ENCODE results near the gene CEP83. TPM values are rescaled to one million over a fixed set of nuclear protein-coding genes. Genes with fewer than 3 reads are reported as not detected.

CEP83 gene
- total RNA-seq, 1 experiment from 2014 or later: 19.2 TPM

DNA sequence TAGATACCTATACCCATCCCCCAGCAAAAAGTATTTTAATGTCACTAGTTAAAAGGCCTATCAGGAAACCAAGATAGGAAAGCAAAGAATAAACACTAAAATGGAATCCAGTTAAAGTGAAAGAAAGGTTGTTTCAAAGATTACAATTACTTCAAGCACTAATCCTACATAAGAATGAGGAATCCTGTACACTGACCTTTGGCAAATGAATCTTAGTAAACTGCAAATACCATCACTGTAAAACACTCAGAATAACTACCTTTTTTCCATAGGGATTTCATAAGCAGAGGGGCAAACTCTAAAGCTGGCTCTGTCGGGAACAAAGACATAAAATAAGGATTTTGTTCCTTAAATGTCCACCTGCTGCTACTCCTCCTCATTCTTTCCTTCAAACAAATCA lies 25.9 kb downstream of the CEP83 start:
- DNase-seq (ENCODE audit: low read depth, low spot score) (no peak), ATAC-seq (no peak)
- H3K9ac ChIP-seq (ENCODE audit: low read length): no peak overlapping the region
- H4K20me1 ChIP-seq (ENCODE audit: insufficient read depth): no peaks in the 10 kb centered on the region
- ChIA-PET POLR2A (no interaction called here), CTCF (no interaction called here), RAD21 (ENCODE audit: low non-redundant PET in 1 of 2, low total read pairs in 2 of 2, uncharacterized antibody in 2 of 2, unreplicated experiment in 2 of 2) (no interaction called here)
- H3K27ac ChIP-seq (ENCODE audit: low read depth, low read length): no peak overlapping the region
- H3K4me2 ChIP-seq (ENCODE audit: low read length): no peak overlapping the region
- intact Hi-C loops (cut with micrococcal nuclease): loop anchor here (5.0 kb wide), 1 partner anchor 301 kb away; no protein-coding TSS in a partner anchor
- H2AFZ ChIP-seq (ENCODE audit: low read depth, low read length, poor library complexity, severe bottlenecking): no peak overlapping the region
- H3K4me3 ChIP-seq (replicated peaks in 1 of 2; ENCODE audit: low read depth in 1 of 2, low read length in 2 of 2): no peak overlapping the region
- no peaks in the 10 kb centered on the region for H3K36me3 ChIP-seq (ENCODE audit: control insufficient read depth in 1 of 2, insufficient read depth in 2 of 2, low read length in 2 of 2)
- H3K9me3 ChIP-seq (ENCODE audit: control insufficient read depth in 1 of 2, insufficient read depth in 1 of 2, low read depth in 1 of 2, low read length in 2 of 2): peaks cover 4% of the 10 kb centered on the region in 2 experiments; a peak in 1 of 4 replicates
- no peaks in the 10 kb centered on the region for H3K9me2 ChIP-seq (ENCODE audit: insufficient read depth)
- BruUV-seq (replicated peaks): no TSS peak
- no peaks in the 10 kb centered on the region for H3K27me3 ChIP-seq (ENCODE audit: insufficient read depth, low read length)
- no peaks in the 10 kb centered on the region for H3K4me1 ChIP-seq (ENCODE audit: control insufficient read depth in 1 of 2, insufficient read depth in 2 of 2, low read length in 2 of 2)
- peaks cover 87% of the 10 kb centered on the region for H3K79me2 ChIP-seq (ENCODE audit: insufficient read depth, low read length)
- TF ChIP-seq EZH2phosphoT487 (IDR thresholded peaks at IDR 0.05; ENCODE audit: borderline replicate concordance) (no peak), SP1 (IDR thresholded peaks at IDR 0.05; ENCODE audit: low read depth) (no peak), TCF7L2 (IDR thresholded peaks at IDR 0.05; ENCODE audit: borderline replicate concordance, extremely low read depth, insufficient read depth, insufficient read length) (no peak), RAD21 (IDR thresholded peaks at IDR 0.05; ENCODE audit: low read depth) (no peak), YY1 (IDR thresholded peaks at IDR 0.05; ENCODE audit: extremely low read depth, insufficient replicate concordance, low read depth, low read length) (no peak), JUND (IDR thresholded peaks at IDR 0.05) (no peak), CBX3 (IDR thresholded peaks at IDR 0.05; ENCODE audit: low read depth) (no peak)
- TF ChIP-seq, protein P1, sequence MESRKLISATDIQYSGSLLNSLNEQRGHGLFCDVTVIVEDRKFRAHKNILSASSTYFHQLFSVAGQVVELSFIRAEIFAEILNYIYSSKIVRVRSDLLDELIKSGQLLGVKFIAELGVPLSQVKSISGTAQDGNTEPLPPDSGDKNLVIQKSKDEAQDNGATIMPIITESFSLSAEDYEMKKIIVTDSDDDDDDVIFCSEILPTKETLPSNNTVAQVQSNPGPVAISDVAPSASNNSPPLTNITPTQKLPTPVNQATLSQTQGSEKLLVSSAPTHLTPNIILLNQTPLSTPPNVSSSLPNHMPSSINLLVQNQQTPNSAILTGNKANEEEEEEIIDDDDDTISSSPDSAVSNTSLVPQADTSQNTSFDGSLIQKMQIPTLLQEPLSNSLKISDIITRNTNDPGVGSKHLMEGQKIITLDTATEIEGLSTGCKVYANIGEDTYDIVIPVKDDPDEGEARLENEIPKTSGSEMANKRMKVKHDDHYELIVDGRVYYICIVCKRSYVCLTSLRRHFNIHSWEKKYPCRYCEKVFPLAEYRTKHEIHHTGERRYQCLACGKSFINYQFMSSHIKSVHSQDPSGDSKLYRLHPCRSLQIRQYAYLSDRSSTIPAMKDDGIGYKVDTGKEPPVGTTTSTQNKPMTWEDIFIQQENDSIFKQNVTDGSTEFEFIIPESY (IDR thresholded peaks at IDR 0.05; ENCODE audit: extremely low read depth, insufficient replicate concordance, low read length): no peak
- TF ChIP-seq, protein P2, sequence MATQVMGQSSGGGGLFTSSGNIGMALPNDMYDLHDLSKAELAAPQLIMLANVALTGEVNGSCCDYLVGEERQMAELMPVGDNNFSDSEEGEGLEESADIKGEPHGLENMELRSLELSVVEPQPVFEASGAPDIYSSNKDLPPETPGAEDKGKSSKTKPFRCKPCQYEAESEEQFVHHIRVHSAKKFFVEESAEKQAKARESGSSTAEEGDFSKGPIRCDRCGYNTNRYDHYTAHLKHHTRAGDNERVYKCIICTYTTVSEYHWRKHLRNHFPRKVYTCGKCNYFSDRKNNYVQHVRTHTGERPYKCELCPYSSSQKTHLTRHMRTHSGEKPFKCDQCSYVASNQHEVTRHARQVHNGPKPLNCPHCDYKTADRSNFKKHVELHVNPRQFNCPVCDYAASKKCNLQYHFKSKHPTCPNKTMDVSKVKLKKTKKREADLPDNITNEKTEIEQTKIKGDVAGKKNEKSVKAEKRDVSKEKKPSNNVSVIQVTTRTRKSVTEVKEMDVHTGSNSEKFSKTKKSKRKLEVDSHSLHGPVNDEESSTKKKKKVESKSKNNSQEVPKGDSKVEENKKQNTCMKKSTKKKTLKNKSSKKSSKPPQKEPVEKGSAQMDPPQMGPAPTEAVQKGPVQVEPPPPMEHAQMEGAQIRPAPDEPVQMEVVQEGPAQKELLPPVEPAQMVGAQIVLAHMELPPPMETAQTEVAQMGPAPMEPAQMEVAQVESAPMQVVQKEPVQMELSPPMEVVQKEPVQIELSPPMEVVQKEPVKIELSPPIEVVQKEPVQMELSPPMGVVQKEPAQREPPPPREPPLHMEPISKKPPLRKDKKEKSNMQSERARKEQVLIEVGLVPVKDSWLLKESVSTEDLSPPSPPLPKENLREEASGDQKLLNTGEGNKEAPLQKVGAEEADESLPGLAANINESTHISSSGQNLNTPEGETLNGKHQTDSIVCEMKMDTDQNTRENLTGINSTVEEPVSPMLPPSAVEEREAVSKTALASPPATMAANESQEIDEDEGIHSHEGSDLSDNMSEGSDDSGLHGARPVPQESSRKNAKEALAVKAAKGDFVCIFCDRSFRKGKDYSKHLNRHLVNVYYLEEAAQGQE (IDR thresholded peaks at IDR 0.05; ENCODE audit: low read depth): no peak
- TF ChIP-seq, protein P3, sequence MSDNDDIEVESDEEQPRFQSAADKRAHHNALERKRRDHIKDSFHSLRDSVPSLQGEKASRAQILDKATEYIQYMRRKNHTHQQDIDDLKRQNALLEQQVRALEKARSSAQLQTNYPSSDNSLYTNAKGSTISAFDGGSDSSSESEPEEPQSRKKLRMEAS (IDR thresholded peaks at IDR 0.05): no peak

Measured in HCT116 (cell line).